Measurements from ENCODE around the gene IRX5. TPM values are rescaled to one million over a fixed set of nuclear protein-coding genes. Genes with fewer than 3 reads are reported as not detected.

The IRX5 gene
- total and polyA plus RNA-seq, 2 of the 4 experiments (the other 2 are of a cell fraction): not detected

DNA sequence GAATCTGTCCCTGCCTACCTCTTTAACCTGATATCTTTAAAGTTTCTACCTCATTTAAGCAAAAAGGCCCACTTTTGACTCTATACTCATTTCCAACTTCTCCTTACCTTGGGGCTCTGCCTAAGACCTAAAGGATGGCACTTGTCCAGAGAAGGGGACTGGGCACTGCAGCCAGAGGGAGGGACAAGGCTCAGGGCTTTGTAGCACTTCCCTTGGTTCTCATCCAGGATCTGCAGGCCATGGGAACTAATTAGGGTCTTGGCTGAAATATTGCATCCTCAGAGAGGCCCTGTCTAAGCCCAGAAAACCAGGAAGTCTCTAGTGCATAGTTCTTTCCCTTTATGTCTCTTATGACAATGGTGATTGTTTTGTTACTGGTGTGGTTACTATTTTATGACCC, 37.3 kb downstream of the IRX5 start:
- no peaks in the 10 kb centered on the region for H3K36me3 ChIP-seq (ENCODE audit: control insufficient read depth, insufficient read depth, low read length)

More for the DNA sequence above, 37.3 kb downstream of the IRX5 start:
- no peak overlapping the region for H3K27ac ChIP-seq (ENCODE audit: insufficient read depth, low read length)
- H2BK5ac ChIP-seq (ENCODE audit: low read depth, low read length, poor library complexity, severe bottlenecking): no peak overlapping the region
- no peak overlapping the region for H2BK15ac ChIP-seq (ENCODE audit: low read depth, low read length)
- H3K27me3 ChIP-seq (ENCODE audit: control insufficient read depth, insufficient read depth, low read length): no peaks in the 10 kb centered on the region
- H3K4me1 ChIP-seq (ENCODE audit: control insufficient read depth, insufficient read depth, low read length): no peaks in the 10 kb centered on the region
- intact Hi-C loops (cut with micrococcal nuclease) (no loop called here), dilution Hi-C loops (cut with HindIII; ENCODE audit: low sequenced_read_pairs, unreplicated experiment) (no loop called here), in situ Hi-C loops (cut with MboI; ENCODE audit: low sequenced_read_pairs) (no loop called here)
- DNase-seq (no peak), ATAC-seq (ENCODE audit: low read depth) (no peak)
- CTCF ChIA-PET: no interaction called here
- H3K18ac ChIP-seq (ENCODE audit: low read depth, low read length): no peak overlapping the region
- H3K79me1 ChIP-seq (ENCODE audit: low read depth in 1 of 2, low read length in 2 of 2): no peaks in the 10 kb centered on the region
- TF ChIP-seq, protein P1, sequence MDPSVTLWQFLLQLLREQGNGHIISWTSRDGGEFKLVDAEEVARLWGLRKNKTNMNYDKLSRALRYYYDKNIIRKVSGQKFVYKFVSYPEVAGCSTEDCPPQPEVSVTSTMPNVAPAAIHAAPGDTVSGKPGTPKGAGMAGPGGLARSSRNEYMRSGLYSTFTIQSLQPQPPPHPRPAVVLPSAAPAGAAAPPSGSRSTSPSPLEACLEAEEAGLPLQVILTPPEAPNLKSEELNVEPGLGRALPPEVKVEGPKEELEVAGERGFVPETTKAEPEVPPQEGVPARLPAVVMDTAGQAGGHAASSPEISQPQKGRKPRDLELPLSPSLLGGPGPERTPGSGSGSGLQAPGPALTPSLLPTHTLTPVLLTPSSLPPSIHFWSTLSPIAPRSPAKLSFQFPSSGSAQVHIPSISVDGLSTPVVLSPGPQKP (IDR thresholded peaks at IDR 0.05; ENCODE audit: borderline replicate concordance, low read depth, low read length): no peak
- TF ChIP-seq POLR2A (IDR thresholded peaks at IDR 0.05; ENCODE audit: low read depth, low read length): no peak
- no peak for TF ChIP-seq CHD1 (IDR thresholded peaks at IDR 0.05; ENCODE audit: low read depth, low read length)
- no peak for TF ChIP-seq NFE2L2 (IDR thresholded peaks at IDR 0.05; ENCODE audit: low read depth, low read length)
- no peak for TF ChIP-seq CEBPB (IDR thresholded peaks at IDR 0.05; ENCODE audit: low read depth, low read length)
- TF ChIP-seq MAFK (IDR thresholded peaks at IDR 0.05; ENCODE audit: low read depth, low read length): no peak
- no peak for TF ChIP-seq MXI1 (IDR thresholded peaks at IDR 0.05; ENCODE audit: borderline replicate concordance, low read depth, low read length)
- no peak for TF ChIP-seq FOS (IDR thresholded peaks at IDR 0.05; ENCODE audit: low read depth, low read length)
- TF ChIP-seq RCOR1 (IDR thresholded peaks at IDR 0.05; ENCODE audit: insufficient replicate concordance, low read length): no peak
- no peak for TF ChIP-seq RAD21 (IDR thresholded peaks at IDR 0.05; ENCODE audit: low read length)
- TF ChIP-seq SMC3 (IDR thresholded peaks at IDR 0.05; ENCODE audit: low read depth, low read length): no peak
- TF ChIP-seq BHLHE40 (IDR thresholded peaks at IDR 0.05; ENCODE audit: low read depth, low read length): no peak
- no peak for TF ChIP-seq MAZ (IDR thresholded peaks at IDR 0.05; ENCODE audit: borderline replicate concordance, low read depth, low read length)
- TF ChIP-seq, protein P2, sequence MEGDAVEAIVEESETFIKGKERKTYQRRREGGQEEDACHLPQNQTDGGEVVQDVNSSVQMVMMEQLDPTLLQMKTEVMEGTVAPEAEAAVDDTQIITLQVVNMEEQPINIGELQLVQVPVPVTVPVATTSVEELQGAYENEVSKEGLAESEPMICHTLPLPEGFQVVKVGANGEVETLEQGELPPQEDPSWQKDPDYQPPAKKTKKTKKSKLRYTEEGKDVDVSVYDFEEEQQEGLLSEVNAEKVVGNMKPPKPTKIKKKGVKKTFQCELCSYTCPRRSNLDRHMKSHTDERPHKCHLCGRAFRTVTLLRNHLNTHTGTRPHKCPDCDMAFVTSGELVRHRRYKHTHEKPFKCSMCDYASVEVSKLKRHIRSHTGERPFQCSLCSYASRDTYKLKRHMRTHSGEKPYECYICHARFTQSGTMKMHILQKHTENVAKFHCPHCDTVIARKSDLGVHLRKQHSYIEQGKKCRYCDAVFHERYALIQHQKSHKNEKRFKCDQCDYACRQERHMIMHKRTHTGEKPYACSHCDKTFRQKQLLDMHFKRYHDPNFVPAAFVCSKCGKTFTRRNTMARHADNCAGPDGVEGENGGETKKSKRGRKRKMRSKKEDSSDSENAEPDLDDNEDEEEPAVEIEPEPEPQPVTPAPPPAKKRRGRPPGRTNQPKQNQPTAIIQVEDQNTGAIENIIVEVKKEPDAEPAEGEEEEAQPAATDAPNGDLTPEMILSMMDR (conservative IDR thresholded peaks at IDR 0.05; ENCODE audit: low read depth, low read length): no peak
- no peak for TF ChIP-seq RFX5 (IDR thresholded peaks at IDR 0.05; ENCODE audit: low read depth, low read length)
- TF ChIP-seq, protein P3, sequence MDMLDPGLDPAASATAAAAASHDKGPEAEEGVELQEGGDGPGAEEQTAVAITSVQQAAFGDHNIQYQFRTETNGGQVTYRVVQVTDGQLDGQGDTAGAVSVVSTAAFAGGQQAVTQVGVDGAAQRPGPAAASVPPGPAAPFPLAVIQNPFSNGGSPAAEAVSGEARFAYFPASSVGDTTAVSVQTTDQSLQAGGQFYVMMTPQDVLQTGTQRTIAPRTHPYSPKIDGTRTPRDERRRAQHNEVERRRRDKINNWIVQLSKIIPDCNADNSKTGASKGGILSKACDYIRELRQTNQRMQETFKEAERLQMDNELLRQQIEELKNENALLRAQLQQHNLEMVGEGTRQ (IDR thresholded peaks at IDR 0.05; ENCODE audit: low read depth, low read length): no peak
- no peak overlapping the region for H3K56ac ChIP-seq (ENCODE audit: extremely low read depth, insufficient read depth, low read length)
- H4K20me1 ChIP-seq (ENCODE audit: insufficient read depth, low read length): no peaks in the 10 kb centered on the region
- H3K4me3 ChIP-seq (ENCODE audit: insufficient read depth, low read depth, low read length): no peak overlapping the region
- no peak overlapping the region for H3K9ac ChIP-seq (ENCODE audit: low read depth, low read length)
- H4K91ac ChIP-seq (ENCODE audit: insufficient read depth, low read depth, low read length): no peak overlapping the region
- H3K23ac ChIP-seq (ENCODE audit: low read depth, low read length): no peak overlapping the region
- H3K4me2 ChIP-seq (ENCODE audit: low read depth, low read length): no peak overlapping the region
- BruUV-seq (replicated peaks): no TSS peak
- H3K4ac ChIP-seq (ENCODE audit: low read depth, low read length): no peak overlapping the region
- H4K8ac ChIP-seq (ENCODE audit: low read depth in 2 of 2, low read length in 2 of 2): no peak overlapping the region
- no peaks in the 10 kb centered on the region for H3K9me1 ChIP-seq (ENCODE audit: insufficient read depth, low read length)
- H2BK120ac ChIP-seq (ENCODE audit: low read depth, low read length): no peak overlapping the region
- POLR2A ChIA-PET (ENCODE audit: unreplicated experiment): no interaction called here
- no peak overlapping the region for H2BK20ac ChIP-seq (ENCODE audit: low read depth, low read length)
- no peak overlapping the region for H4K5ac ChIP-seq (ENCODE audit: low read depth, low read length)
- no peaks in the 10 kb centered on the region for H3K9me3 ChIP-seq (ENCODE audit: control insufficient read depth, insufficient read depth, low read length)
- H2AFZ ChIP-seq (replicated peaks; ENCODE audit: low read length, poor library complexity): no peak overlapping the region
- H2AK9ac ChIP-seq (replicated peaks; ENCODE audit: low read depth, low read length, poor library complexity): no peak overlapping the region
- H2AK5ac ChIP-seq (ENCODE audit: low read depth, low read length): no peak overlapping the region
- no peak overlapping the region for H3K14ac ChIP-seq (replicated peaks; ENCODE audit: low read depth, low read length)

Data from IMR-90 (cell line).